Daoy (cell line): ENCODE results near the gene SDHAF2. TPM values are rescaled to one million over a fixed set of nuclear protein-coding genes. Genes with fewer than 3 reads are reported as not detected.
"Not testable (repeated sequence)": the region's sequence is repeated elsewhere in the genome, so short reads cannot be mapped to it uniquely, and the experiment has no call there.

Source experiments
- DNase-seq: peaks from one replicate; pipeline ENCODE4 v3.0.0-alpha.2; 2015; ENCODE audit warnings: low read depth
- total RNA-seq: library from RNA; depleted of rRNA; stranded (reverse); fragments of >200 nt; shearing (Covaris generic); gene quantifications from 2 replicates; pipeline ENCODE4 v1.2.3, GENCODE V29; 2014

Gene SDHAF2
- total RNA-seq, 1 experiment from 2014 or later, result 61.0 TPM

DNA sequence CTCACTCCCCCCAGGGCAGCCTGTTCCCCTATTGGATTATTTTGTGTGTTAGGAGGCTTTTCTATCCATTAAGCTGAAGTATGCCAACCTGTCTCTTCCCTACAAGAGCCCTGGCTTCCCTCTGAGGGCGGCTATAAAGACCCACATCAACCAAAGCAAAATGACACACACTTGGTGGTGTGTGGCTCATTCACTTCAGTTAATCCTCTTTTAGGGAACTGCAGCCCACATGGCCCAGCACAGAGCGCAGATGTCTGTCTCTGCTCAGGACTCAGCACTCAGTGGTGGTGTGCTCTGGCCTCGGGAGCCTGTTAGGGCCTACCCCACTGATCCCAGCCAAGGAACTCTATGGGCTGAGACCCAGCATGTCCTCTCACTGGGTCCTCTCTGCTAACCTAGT is 46.4 kb downstream of the SDHAF2 start:
- DNase-seq, result no peak

DNA sequence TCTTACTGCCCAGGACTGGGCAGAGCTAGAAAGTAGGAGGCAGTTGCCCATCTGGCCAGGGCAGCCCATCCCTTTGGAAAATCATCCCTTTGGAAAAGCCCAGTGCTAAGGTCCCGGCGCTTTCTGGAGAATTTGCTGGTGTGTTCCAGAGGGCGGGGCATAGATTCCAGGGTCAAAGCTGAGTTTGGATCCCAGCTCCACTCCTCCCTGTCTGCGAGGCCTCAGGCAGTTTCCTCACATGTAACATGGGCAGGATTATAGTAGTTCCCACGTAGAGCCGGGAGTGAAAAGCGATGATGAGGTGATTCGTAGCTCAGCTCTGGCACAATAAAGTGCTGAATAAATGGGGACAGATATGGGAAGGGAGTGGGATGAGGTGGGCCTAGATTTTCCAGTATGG is 47.2 kb downstream of the SDHAF2 start:
- DNase-seq, result no peak

DNA sequence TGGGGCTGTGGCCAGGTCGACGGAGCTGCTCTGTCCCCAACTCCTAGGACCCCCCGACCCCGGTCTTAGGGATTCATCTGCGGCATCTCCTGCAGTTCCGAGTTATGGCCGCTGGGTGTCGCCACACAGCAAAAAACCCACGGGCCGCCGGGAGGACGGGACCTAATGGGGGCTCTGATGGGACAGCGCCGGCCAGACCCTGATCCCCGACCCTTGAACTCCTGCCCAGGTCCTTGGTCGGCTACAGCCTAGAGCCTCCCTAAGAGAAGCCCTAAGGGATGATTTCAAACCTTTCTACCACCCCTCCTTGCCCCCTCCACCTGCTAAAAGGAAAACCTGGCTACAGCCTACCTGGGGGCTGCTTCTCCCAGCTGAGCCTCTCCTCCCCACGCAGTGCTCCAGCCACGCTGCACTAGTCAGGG is 47.8 kb downstream of the SDHAF2 start:
- peak; percentile 33 for DNase-seq

DNA sequence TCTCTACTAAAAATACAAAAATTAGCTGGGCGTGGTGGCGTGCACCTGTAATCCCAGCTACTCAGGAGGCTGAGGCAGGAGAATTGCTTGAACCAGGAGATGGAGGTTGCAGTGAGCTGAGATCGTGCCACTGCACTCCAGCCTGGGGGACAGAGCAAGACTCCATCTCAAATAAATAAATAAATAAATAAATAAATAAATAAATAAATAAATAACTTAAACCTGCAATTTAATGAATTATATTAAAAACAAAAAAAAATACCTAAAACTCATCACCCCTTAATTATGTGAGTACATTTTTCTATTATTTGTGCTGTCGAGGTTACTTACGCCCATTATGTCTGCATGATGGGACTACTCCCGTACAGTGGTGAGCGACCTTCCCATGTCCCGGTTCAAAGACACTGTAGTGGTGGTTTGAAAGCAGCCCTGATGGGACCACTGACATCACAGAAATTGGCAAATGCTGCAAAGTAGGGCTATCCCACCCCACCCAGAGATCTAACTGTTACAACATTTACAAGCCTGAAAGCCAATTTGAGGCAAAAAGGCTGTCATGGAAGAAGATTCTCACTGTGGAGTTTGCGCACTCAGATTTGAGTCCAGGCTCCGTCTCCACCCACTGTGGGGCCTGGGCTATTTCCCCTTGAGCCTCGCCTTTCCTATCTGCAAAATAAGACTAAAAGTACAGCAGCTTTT is 49.6 kb downstream of the SDHAF2 start:
- not testable (repeated sequence) for DNase-seq

DNA sequence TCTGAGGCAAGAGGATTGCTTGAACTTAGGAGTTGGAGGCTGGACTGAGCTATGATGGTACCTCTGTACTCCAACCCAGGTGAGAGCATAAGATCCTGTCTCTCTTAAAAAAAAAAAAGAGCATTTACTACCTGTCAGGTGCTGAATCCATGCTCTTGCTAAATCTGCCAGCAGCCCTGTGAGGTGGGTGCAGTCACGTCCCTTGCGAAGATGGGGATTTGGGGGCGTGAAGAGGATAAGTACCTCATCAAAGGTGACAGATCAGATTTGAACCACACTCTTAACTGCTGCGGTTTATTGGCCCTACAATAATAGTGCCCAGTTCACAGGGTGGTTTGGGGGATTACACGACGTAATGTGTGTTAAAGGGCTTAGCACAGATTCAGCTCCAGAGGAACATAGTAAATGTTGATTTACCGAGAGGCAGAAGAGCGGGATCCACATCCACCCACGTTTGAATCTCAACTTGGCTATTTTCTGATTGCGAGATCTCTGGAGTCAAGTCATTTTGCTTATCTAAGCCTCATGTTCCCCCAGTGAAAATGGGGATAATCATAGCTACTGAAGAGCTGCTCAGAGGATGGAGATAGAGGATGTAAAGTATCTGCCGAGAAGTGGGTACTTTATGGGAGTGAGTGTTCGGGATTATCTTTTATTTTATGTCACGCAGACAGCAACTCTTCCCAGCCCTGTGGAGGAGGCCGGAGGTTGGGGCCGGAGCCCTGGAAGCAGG is 50.5 kb downstream of the SDHAF2 start:
- no peak for DNase-seq

DNA sequence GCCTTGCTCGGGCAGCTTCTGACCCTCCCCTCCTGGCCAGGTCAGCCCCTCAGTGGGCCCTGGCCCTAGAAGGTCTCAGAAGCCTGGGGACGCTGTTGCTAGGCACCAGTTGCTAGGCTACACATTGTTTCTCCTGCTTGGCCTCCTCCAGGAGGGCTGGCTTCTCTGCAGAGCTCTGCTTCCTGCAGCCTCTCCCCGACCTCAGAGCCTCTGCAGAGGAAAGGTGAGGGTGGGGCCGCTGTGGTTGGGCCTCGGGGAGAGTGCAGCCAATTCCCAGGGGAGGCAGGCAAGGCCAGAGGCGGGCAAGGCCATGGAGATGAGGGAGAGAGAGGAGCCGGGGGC is 51.0 kb downstream of the SDHAF2 start:
- DNase-seq, result peak; percentile 54

DNA sequence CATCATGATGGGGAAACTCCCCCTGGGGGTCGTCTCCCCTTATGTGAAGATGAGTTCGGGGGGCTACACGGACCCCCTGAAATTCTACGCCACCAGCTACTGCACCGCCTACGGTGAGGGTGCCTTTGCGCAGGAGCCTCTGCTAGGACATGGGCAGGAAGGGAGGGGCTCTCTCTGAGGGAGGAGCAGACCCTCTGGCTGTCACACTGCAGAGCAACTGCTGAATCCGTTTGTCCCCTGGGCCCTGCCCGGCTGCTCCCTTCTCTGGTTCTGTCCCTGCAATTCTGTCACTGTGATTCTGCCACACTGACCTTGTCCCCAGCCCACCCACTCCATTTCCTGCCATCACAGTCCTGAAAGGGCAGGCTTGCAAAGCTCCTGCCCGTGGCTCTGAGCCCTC is 51.9 kb downstream of the SDHAF2 start:
- no peak for DNase-seq

DNA sequence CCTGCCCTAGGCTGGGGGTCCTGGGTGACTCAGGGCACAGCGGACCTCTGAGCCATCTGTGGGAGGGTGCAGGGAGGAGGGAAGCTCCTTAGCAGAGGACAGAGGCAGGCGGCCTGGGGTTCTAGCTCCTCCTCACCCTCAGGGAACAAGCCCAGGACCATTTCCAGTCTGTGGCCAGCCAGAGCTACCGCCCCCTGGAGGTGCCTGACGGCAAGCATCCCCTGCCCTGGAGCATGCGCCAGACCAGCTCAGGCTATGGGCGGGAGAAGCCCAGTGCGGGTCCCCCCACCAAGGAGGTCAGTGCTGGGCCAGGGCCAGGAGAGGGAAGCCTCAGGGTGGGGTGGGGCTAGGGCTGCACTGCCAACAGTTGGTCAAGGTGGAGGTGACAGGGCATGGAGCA is 52.6 kb downstream of the SDHAF2 start:
- DNase-seq, result peak; percentile 44

DNA sequence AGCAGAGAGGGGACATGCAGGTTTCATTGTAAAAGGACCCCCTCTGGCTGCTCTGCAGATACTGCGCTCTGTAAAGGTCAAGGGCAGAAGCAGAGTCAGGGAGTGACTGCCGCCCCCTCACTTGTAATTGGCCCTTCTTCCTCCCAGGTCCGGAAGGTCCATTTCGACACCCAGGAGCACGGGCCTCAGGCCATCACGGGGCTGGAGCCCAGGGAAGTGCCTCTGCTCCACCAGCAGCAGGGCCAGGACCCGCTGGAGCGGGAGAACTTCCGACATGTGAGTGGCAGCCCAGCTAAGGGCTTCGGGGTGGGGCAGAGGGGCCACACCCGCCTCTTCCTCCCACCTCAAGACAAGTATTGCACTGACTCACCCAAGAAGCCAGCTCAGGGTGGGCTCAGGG is 54.6 kb downstream of the SDHAF2 start:
- DNase-seq, result no peak

DNA sequence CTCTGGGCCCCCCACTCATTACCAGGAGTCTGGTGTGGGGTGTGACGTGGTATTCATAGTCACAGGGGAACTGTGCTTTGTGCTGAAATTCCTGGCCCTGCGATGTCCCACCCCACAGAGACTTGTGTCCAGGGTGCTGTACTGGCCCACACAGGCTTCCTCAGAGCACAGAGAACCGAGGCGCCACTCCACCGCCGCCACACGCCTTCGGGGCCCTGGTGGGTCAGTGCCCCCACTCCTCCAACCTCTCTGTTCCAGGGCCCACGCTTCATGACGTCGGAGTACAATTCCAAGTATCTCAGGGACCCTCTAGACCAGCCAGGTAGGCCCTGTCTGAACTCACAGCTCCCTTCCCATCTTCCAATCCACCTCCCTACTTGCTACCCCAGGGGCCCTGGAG is 55.2 kb downstream of the SDHAF2 start:
- DNase-seq, result no peak

DNA sequence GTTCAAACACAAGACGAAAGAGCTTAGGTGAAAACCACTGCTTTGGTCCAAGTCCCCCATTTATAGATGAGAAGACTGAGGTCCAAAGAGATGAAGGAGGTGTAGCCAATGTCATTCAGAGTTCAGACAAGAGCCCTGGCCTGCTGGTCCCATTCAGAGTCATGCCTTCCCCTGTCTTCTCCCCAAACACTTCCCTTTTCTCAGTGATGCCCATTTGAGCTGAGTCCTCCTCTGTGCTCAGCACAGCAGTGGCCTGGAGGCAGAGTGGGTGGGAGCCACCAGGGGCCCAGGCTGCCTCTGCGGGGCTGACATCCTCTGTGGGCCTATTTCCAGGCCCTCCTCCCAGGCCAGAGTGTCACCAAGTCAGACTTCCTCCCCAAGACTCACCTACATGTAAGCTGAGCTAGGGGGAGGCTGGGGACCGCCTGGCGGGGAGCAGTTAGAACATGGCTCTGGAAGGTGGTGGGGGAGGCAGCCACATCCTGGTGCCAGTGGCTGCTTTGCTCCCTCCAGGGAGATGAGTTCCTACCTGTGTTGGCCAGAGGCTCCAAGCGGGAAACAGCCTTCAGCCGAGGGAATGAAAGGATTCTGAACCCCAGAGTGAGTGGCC is 56.2 kb downstream of the SDHAF2 start:
- no peak for DNase-seq

DNA sequence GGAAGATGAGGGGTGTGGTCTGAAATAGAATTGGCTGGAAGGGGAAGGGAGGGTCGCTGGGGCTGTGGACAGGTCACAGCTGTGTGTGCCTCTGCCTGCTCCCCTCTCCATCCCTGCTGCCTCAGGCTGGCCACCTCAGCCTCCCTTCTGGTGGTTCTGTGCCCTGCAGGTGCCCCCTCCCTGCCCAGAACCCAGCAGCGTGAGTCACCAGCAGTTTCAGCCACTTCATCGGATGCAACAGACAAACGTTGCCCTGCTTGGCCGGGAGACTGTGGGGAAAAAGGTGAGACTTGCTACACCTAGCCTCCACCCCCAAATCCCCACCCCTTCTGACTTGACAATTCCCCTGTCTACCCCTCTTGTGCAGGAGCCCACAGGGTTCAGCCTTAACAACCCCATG is 56.9 kb downstream of the SDHAF2 start:
- peak; percentile 49 for DNase-seq

DNA sequence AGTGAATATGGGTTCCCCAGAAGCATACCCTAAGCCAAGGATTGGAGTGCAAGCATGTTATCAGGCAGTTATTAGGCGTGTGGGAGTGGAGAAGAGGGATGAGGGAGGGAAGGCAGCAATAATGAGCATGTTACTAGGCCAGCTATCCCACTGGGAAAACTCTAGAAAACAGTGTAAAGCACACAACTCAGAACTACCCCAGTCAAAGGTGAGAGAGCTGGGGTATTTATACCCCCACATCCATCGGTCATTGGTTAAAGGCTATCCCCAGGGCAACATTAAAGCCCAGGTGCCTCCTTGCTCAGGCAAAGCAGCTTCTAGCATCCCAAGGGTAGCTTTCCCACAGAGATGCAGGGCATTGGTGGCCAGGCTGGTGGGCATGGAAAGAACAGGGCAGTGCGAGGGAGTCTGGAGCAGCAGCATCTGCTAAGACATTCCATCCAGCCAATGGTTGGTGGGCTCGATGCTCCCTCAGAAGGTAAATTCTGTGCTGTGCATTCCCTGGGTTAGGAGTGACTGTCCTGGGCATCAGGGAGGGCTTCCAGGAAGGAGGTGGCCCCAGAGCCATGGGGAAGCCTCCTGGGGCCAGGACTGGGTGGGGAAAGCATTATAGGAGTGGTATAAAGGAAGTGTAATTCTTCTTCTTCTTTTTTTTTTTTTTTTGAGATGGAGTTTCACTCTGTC is 57.6 kb downstream of the SDHAF2 start:
- no peak for DNase-seq

DNA sequence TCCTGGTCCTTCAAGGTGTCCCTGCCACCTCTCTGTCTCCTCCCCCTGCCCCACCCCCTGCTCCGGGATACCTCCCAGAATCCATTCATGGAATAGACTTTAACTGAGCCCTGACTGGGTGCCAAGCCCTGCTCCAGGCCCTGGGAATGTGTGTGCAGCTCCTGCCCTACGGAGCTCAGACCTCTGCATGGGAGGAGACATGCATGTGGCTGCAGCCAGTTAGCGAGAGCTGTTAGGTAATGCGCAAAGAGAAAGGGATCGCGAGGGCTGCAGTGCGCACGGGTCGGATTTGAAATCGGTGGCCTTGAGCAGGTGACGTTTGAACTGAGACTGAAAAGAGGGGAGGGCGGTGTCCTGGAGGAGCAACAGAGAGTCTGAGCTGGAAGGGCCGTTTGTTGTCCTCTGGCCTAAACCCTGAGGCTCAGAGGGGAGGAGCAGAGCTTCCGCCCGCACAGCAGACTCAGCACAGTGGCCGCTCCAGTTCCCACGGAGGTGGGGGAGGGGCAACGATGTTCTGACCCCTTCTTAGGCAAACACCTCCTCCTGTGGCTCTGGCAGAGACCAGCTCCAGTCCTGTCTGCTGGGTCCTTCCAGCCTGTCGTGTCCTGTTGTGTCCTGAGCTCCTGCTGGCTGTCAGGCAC is 58.8 kb downstream of the SDHAF2 start:
- DNase-seq, result peak; percentile 35

DNA sequence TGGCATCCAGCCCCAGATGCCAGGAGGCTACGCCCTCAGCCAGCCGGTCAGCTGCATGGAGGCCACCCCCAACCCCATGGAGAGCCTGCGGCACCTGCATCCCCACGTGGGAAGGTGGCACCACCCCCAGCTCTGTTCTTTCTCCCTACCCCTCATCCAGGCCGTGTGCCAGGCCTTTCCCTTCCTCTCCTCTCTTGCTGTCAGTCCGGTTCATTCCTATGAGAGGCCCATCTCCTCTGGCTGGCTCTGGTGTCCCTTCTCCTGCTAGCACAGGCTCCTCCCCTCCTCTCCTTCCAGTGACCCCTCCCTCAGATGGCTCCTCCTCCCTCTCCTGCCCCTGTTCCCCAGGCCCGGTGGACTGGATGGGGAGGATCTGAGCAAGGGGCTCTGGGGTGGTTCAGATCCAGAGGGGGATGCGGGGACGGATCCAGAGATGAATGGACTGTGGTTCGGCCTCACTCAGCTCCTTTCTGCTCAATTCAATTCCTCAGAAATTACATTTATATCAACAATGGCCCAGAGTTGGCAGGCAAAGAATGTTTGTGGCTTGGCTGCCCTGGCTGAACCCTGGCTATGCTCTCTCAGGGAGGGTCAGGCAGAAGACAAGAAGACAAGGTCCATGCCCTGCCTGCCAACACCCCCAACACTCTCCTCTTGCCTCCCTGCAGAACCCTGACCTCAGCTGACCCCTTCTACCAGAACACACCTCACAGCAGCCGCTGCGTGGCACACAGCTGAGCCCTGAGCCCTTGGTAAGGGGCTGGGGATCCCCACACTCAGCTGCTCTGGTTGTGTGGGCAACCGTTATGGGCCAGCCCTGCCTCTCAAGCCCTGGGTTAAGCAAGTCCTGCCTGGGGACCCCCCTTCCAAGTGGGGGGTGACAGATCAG is 60.2 kb downstream of the SDHAF2 start:
- DNase-seq, result no peak

DNA sequence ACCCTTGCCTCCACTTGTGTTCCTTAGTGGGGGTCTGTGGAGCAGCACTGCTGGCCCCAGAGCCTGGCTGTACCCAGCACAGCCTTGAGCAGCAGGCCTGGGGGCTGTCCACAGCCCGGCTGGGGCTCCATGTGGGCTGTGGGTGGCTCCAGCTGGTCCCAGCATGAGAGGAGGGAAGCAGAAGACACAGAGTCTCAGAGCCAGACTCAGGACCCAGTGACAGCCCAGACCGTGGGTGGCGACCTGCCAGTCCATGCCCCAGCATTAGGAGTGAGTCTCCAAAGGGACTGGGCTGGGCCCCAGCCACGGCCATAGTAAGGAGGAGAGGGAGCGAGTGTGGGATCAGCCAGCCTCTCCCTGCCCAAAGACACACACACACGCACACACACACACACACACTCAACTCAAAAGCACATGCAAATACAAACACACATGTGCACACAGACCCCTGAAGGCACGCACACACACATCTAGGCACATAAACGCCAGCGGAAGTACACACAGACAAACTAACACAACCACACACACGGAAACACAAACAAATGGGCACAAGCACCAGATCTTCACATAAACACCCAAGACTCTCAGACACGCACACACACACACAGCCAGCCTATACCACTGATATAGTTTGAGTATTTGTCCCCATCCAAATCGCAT is 61.9 kb downstream of the SDHAF2 start:
- DNase-seq, result no peak

DNA sequence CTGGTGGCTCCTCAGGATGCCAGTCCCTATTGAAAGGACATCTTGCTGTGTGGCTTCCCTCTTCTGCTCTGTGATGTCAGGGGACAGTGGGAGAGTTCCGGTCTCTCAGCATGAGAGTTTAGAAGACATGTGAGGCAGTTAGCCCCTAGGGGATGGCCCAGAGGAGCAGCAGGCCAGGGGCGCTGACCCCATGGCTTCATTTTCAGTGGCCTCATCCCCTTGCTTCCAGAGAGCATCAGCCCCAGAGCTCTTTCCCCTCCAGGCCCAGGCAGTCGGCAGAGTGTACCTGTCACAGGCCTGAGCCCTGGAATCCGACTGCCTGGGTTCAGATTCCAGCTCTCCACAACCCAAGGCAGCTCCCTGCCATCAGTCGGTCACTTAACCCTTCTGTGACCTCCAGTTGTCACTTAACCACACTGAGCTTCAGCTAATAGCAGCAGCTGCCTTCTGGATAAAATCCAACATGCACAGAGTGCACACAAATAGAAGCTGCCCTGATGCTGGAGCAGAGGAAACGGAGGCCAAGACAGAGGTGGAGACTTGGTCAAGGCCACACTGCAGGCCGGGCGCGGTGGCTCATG is 64.5 kb downstream of the SDHAF2 start:
- DNase-seq, result no peak

DNA sequence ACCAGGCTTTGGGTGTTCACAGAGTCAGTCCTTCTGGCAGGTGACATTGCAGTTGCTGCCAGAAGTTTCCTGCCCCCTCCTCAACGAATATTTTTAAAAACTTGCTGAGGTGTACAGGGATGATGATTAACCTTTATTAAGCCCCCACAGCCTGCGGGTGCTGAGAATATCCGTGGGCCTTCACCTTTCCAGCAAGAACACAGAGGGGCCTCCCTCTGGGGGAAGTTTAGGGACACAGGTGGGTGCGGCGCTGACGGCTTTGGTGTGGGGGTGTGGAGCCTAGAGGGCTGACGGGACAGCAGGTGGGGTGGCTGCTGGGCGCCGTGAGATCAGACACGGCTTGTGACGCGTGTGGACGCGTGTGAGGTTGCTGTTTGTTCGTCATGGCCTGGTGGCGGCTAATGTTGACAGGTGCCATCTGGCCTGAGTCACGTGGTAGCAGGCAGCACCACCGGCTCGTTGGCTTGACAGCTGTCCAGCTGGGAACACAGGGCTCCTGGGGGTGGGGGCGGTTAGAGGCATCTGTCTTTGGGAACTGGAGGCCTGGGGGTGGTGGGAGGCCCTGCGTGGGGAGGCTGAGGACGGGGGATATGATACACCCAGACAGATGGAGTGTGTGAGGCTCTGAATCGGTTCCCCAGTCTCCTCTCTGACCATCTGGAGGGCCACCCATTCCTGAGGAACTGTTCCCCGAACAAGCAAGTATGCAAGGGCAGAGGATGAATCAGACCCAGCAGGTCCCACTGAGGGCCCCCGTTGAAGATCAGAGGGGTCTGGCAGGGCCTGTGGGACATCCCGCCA is 66.1 kb downstream of the SDHAF2 start:
- DNase-seq, result no peak
